Psoas muscle (tissue), 8 donors: ENCODE measurements around the gene IFITM1. TPM values are rescaled to one million over a fixed set of nuclear protein-coding genes. Genes with fewer than 3 reads are reported as not detected.

Experiments
- ATAC-seq, 4 donors: fragments of 200-7000 bp; cut with Tn5 transposase; one replicate each; pipeline ENCODE4 v1.9.1; 2020; ENCODE audit warnings: moderate library complexity in 3 of 4, mild to moderate bottlenecking in 2 of 4
- DNase-seq, 2 donors: peaks; one replicate each; pipeline ENCODE4 v3.0.0-alpha.2; 2020
- H3K27ac ChIP-seq: fragments of 200-600 bp; one replicate; pipeline ENCODE4 v1.8.0; 2022
- H3K27me3 ChIP-seq, 3 donors: fragments of 200-600 bp in 1 of 3; one replicate each; pipeline versions ENCODE4 v1.6.1 to v1.8.0; 2013 to 2022; ENCODE audit warnings: low read length in 2 of 3, mild to moderate bottlenecking in 2 of 3, moderate library complexity in 1 of 3; ENCODE audit not compliant: insufficient read depth in 3 of 3
- H3K36me3 ChIP-seq, 2 donors: fragments of 200-600 bp in 1 of 2; one replicate each; pipeline versions ENCODE4 v1.6.1 to v1.8.0; 2013 to 2022; ENCODE audit warnings: low read depth in 1 of 2, mild to moderate bottlenecking in 1 of 2, moderate library complexity in 1 of 2; ENCODE audit not compliant: insufficient read depth in 1 of 2
- H3K4me1 ChIP-seq: fragments of 200-600 bp; one replicate; pipeline ENCODE4 v1.8.0; 2022
- H3K4me3 ChIP-seq: fragments of 200-600 bp; one replicate; pipeline ENCODE4 v1.8.0; 2022; ENCODE audit warnings: mild to moderate bottlenecking
- H3K9me3 ChIP-seq: fragments of 200-600 bp; one replicate; pipeline ENCODE4 v1.8.0; 2022
- WGBS, 3 donors: extraction: QIAGEN DNeasy Blood & Tissue Kit; methylation state at CpG; one replicate each; pipeline versions ENCODE4 v1.1.6 to v1.1.7; 2013; 5-methylcytosine and 5-hydroxymethylcytosine counted together
- intact Hi-C, 2 donors: fragments of 100-400 bp; cut with DNase I; formaldehyde crosslinking; loops; one replicate each; pipeline versions ENCODE4 v1.11.0 to v1.14.2; 2022
- polyA plus RNA-seq, 3 donors: library from polyadenylated mRNA; stranded (reverse); fragments of 200-250 nt; gene quantifications; one replicate each; pipeline ENCODE4 v1.2.3, GENCODE V29; 2013
- total RNA-seq, 4 donors: library from RNA; stranded (reverse); fragmentation: NEBNext Ultra II Directional in 2 of 4; extraction: Animal tissue kit (Norgen Biotek cat#: 25700) in 2 of 4; gene quantifications; one replicate each; pipeline versions ENCODE4 v1.2.1 to v1.2.4, GENCODE V29; 2021 to 2023
- TF ChIP-seq, protein P1 (sequence below): fragments of 200-600 bp; IDR thresholded peaks from one replicate; pipeline ENCODE4 v1.8.0; 2022; ENCODE audit warnings: antibody characterized with exemption
- donor health status: healthy with polysubstance abuse.
- donor health status: DM: no; HTN: no; CAD: no; lungs with moderate emphysema.
- donor health status: Bipolar disorder and iron deficiency.
- donor health status: healthy.
- donor health status: DM: yes; HTN: yes; CAD: no.
- donor health status: DM: no; HTN: no; CAD: no.
- donor health status: DM: no; HTN: no; CAD: no.
- donor health status: DM: yes; HTN: yes; CAD: no.

Gene IFITM1
- total and polyA plus RNA-seq, 7 donors = 39.7 to 107 (median 69.7) TPM

DNA sequence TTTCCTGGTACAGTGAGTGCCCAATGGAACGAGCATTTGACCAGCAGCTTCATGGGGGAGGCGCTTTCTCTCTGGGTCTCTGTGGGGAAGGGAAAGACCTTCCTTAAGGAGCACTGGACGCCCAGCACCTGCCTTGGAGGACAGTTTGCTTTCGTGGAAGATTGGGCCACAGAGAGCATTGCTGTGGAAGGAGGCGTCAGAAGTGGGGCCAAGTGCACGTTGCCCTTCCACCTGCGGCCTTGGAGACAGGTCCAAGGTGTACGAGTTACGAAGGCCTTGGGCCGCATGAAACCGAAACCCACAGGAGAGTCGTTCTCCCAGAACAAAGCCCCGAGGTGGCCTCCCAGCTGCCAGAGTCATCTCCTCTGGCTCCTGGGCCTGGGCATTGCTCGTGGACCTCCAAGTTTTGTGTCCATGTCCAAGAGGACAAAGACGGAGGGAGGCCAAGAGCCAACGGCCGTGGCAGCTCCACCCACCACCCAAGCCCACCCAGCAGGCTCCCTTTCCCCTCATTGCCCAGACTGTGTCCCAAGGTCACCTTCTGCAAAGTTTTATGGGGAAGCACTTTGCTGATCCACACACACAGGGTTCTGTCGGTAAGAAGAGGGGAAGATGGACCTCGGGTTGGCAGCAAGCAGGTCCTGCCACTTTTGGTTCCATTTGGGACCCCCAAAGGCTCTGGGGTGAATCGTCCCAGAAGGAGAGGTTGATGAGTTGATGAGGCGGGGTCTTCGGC is 41.5 kb upstream of the IFITM1 start:
- TF ChIP-seq, protein P1, sequence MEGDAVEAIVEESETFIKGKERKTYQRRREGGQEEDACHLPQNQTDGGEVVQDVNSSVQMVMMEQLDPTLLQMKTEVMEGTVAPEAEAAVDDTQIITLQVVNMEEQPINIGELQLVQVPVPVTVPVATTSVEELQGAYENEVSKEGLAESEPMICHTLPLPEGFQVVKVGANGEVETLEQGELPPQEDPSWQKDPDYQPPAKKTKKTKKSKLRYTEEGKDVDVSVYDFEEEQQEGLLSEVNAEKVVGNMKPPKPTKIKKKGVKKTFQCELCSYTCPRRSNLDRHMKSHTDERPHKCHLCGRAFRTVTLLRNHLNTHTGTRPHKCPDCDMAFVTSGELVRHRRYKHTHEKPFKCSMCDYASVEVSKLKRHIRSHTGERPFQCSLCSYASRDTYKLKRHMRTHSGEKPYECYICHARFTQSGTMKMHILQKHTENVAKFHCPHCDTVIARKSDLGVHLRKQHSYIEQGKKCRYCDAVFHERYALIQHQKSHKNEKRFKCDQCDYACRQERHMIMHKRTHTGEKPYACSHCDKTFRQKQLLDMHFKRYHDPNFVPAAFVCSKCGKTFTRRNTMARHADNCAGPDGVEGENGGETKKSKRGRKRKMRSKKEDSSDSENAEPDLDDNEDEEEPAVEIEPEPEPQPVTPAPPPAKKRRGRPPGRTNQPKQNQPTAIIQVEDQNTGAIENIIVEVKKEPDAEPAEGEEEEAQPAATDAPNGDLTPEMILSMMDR = no peak
- intact Hi-C loops = no loop called here
- H3K4me1 ChIP-seq = no peaks in the 10 kb centered on the region
- DNase-seq = no peak
- no peak overlapping the region for H3K27ac ChIP-seq
- H3K4me3 ChIP-seq = no peak overlapping the region
- H3K27me3 ChIP-seq = peaks cover 0 to 25% (median 3%) of the 10 kb centered on the region in 3 donors
- ATAC-seq = no peak
- no peaks in the 10 kb centered on the region for H3K36me3 ChIP-seq
- WGBS, 3 donors = 81 to 85% (median 83%) methylated on average over 21 to 22 of the region's 22 CpGs
- H3K9me3 ChIP-seq = no peaks in the 10 kb centered on the region

DNA sequence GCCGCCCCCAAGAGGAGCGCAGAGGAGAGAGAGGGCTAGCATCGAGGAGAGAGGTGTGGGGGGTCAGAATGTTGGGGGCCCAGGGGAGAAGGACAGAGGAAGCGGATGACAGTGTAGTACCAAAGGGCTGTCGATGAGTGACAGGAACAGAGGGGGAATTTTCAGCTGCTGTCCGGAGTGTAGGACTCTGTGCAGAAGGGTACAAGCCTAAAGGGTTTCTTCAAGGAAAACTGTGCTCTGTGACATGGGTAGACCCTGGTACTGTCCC is 41.0 kb upstream of the IFITM1 start:
- DNase-seq (no peak), ATAC-seq (no peak)
- TF ChIP-seq, protein P1 = no peak
- Histone ChIP-seq H3K27me3 (peaks cover 0 to 24% (median 3%) of the 10 kb centered on the region in 3 donors), H3K27ac (no peak overlapping the region), H3K4me1 (no peaks in the 10 kb centered on the region), H3K9me3 (no peaks in the 10 kb centered on the region), H3K36me3 (no peaks in the 10 kb centered on the region), H3K4me3 (no peak overlapping the region)
- 64 to 75% (median 73%) methylated on average over 6 of the region's 6 CpGs for WGBS, 3 donors
- intact Hi-C loops = no loop called here

DNA sequence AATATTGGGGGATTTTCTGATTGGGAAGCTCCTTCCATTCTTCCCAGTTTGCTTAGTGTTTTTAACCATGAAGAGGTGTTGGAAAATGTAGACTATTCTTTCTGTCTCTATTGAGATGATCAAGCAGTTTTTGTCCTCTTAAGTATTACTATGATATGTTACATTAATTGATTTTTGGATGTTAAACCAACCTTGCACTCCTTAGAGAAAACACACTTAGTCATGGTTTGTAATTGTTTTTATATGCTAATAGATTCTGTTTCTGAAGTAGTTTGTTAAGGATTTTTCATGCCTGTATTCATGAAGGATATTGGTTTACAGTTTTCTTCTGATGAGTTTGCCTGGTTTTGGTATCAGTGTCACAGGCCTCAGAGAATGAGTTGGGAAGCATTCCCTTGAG is 37.6 kb upstream of the IFITM1 start:
- TF ChIP-seq, protein P1 = no peak
- H3K9me3 ChIP-seq = no peaks in the 10 kb centered on the region
- no peaks in the 10 kb centered on the region for H3K4me1 ChIP-seq
- ATAC-seq = no peak
- no peak for DNase-seq
- H3K4me3 ChIP-seq = no peak overlapping the region
- H3K27ac ChIP-seq = no peak overlapping the region
- no peaks in the 10 kb centered on the region for H3K36me3 ChIP-seq
- peaks cover 0 to 42% (median 28%) of the 10 kb centered on the region in 3 donors for H3K27me3 ChIP-seq
- intact Hi-C loops = no loop called here

DNA sequence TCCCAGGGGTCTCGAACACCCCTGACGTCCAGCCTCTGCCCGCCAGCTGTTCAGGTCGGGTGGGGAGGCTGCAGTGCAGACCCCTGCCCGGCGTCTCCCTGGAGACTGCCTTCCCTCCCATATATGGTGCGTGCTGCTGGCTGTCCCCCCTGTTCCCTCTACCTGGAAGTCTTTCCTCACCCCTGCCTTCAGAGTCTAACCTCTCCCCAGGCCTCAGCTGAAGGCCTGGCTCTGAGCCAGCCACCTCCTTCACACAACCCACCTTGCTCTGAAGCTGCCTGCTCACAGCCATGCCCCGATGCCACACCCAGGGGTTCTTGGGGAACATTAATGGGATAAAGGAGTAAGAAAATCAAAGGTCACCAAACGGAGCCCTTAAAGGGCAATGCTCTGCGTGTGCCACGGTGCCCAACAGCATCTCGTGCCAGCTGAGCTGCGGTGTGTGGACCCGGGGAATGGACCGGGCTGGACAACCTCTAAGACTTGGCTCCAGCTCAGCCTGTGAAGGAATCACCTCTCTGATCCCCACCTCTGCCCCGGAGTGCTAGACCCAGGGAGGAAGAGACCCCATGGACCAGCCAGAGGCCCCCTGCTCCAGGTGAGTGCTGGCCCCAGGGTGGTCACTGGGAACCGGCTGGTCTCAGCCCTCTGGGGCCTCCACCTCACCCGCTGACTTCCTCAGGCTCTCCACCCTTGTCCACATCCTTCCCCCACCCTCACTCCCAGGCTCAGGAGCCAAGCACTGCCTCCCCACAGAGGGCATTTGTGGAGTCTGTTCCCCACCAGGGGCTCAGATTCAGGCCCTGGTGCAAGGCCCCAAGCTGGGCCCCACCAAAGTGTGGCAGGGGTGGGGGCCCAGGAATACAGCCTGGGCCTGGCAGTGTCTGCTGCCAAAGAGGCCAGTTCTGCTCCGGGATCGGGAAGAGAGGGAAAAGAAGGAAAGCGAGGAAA is 35.6 kb upstream of the IFITM1 start, which contains the start of gene NLRP6:
NLRP6 (plus strand) TSS at position 407 of the 951 bp plus-strand sequence; CDS start at position 570, 163 bp downstream.
- Histone ChIP-seq H3K27ac (no peak within 1 kb of the TSS), H3K27me3 (peaks cover 0 to 54% (median 38%) of the 10 kb centered on the region in 3 donors), H3K36me3 (no peaks in the 10 kb centered on the region), H3K4me1 (no peaks in the 10 kb centered on the region), H3K9me3 (no peaks in the 10 kb centered on the region), H3K4me3 (no peak within 1 kb of the TSS)
- whole genome bisulfite sequencing, 3 donors = 65 to 73% (median 68%) methylated on average over 20 to 21 of the region's 21 CpGs
- DNase-seq (no peak), ATAC-seq (no peak)
- intact Hi-C loops = no loop called here
- TF ChIP-seq, protein P1 = no peak
